ENCODE results near the gene MYL3.

The MYL3 gene

GRCh38 chr3:46899151-46900006, 36.1 kb upstream of the MYL3 start:
- DNase-seq = no peak

DNA sequence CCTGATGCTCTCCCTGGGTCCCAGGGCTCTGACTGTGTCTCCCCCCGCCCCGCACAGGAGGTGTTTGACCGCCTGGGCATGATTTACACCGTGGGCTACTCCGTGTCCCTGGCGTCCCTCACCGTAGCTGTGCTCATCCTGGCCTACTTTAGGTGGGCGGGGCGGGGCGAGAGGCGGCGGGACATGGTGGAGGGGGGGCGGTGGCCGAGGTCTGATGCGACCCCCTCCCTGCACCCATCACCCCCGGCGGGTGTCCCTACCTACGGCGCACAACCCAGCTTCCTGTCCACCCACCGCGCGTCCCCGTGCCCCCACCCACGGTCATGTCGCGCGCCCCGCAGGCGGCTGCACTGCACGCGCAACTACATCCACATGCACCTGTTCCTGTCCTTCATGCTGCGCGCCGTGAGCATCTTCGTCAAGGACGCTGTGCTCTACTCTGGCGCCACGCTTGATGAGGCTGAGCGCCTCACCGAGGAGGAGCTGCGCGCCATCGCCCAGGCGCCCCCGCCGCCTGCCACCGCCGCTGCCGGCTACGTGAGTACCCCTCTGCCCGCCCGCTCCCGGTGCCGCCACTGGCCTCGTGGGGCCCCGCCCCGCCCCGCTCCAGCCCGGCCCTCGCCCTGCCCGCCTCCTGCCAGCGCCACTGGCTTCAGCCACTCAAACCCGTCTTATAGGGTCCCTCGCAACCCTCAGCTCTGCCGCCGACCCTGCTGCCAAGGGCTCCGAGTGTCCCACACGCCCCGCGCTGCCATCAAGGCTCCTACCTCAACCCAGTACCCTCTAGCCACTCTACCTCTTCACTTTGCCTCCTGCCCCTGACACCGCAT, 35.3 kb upstream of the MYL3 start:
- DNase-seq = no peak

GRCh38 chr3:46897829-46898320, 34.6 kb upstream of the MYL3 start:
- DNase-seq = no peak

- DNase-seq = no peak
Observed at GRCh38 chr3:46897031-46897430, 33.8 kb upstream of the MYL3 start.

GRCh38 chr3:46896386-46896785, 33.1 kb upstream of the MYL3 start:
- no peak for DNase-seq

DNA sequence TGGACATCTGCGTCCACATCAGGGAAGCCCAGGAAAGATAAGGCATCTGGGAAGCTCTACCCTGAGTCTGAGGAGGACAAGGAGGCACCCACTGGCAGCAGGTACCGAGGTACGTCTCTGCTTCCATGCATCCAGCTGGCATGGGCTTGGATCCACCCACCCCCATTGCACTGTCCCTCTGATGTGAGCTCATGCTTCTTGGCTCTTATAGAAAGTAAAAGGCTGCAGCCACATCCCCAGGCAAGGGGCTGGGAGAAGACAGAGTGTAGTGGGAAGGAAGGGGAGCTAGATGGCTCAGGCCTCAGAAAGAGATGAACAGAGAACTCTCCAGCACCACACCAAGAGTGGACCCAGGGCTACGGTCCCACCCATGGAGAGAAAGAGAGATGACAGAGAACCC, 32.5 kb upstream of the MYL3 start:
- no peak for DNase-seq

DNA sequence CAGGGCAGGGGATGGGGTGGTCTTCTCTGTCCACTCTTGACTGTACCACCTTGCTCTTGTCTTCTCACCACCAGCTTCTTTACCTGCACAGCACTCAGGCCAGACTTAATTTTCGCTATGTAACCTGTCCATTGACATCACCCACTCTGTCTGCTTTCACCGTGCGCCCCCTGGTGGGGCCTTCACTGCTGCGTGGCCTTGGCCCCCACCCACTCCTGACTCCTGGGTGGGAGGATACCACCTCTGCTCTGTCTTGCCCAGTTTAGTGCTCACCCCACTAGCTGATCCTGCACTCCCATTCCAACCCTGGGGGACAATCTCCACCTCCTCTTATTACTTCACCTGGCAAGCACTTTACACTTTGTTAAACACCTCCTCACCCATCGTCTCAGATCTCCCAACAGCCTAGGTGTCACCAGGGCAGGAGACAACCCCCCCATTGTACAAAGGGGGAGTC, 32.0 kb upstream of the MYL3 start:
- DNase-seq = no peak

DNA sequence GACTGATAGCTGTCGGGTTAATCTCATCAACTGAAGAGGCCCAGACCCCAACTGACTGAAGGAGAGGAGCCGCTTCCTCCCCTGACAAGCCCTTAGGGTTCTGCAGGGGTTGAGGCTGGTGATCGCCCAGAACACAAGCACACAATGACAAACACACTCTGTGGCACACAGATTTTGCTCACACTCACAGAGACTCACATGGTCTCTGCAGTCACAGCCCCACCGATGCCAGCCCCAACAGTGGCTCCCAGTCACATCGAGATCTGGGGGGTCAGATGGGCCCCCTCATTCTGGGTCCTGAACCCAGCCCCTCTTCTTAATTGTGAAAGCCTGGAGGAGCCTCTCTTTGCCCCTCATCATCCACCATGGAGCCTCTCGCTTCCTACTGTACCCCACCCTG, 31.0 kb upstream of the MYL3 start:
- no peak for DNase-seq

DNA sequence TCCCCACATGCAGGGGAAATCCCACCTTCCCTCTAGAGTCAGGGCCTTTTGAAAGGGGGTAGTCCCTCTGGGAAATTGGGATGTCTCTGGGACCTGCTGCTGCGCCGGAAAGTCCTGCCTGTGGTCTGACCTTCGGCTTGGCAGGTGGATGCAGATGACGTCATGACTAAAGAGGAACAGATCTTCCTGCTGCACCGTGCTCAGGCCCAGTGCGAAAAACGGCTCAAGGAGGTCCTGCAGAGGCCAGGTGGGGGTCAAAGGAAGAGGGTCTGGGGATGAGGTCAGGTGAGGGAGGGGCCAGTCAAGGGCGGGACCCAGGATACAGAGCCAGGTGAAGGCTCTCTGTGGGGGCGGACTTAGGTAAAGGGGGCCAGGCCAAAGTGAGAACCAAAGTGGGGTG, 30.5 kb upstream of the MYL3 start:
- no peak for DNase-seq

DNA sequence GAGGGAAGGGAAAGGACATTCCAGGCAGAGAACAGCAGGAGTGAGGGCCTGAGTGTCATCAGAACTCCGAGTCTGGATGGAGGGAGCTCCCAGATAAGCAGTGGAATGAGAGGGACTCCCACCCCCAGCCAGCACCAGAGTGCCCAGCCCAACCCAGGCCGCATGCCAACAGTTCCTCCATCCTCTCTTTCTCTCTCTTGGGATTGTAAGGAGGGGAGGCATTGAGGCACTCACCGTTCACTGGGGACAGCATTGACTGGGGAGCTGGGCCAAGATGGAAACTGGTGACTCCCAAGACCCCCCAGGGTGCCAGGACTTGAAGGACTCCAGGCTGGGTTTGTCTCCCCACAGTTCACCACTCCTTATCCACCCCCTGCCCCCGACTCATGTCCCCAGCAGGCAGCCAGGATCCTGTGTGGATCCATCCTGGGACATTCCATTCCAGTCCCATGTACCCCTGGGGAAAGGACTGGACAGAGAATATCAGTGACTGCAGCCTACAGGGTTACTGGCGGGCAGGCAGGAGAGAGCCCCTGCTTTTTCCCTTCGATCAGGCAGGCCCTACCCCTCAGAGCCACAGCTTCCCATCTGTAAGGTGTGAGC, 30.0 kb upstream of the MYL3 start:
- DNase-seq = no peak

- no peak for DNase-seq
Observed at GRCh38 chr3:46892285-46893145, 29.3 kb upstream of the MYL3 start.

GRCh38 chr3:46891132-46891531, 27.9 kb upstream of the MYL3 start:
- no peak for DNase-seq

DNA sequence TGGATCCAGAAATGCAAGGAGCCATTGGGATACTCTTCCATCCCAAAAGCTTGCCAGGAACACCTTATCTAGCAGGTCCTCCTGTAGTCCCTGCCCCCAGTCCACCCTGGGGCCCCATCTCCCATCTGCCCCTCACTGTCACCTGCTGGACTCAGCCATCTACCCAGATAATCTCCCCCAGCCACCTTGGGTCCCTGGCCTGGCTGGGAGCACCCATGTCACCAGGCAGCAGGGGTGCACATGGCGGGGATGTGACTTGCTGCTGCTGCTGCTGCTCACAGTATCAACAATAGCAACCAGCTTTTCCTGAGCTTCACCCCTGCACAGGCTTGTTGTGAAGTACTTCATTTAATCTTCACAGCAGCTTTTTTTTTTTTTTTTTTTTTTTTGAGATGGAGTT, 26.9 kb upstream of the MYL3 start:
- no peak for DNase-seq

GRCh38 chr3:46889381-46890110, 26.3 kb upstream of the MYL3 start:
- no peak for DNase-seq

DNA sequence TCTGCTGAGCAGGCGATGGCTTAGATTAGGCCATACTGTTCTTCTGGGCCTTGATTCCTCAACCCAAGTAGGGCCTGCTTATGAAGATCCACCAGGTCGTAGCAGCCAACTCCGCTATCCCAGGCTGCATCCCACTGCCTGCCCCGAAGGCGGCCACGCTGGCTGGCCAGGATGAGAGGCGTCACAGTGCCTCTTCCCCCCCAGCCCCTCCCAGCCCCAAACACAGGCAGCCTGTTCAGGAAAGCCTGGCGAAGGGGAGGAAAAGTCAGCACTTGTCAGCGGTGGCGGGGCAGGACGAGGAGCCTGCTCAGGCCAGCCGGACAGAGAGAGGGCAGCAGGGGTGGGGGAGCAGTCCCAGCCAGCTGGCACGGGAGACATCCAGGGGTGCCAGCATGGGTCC, 25.5 kb upstream of the MYL3 start:
- no peak for DNase-seq

DNA sequence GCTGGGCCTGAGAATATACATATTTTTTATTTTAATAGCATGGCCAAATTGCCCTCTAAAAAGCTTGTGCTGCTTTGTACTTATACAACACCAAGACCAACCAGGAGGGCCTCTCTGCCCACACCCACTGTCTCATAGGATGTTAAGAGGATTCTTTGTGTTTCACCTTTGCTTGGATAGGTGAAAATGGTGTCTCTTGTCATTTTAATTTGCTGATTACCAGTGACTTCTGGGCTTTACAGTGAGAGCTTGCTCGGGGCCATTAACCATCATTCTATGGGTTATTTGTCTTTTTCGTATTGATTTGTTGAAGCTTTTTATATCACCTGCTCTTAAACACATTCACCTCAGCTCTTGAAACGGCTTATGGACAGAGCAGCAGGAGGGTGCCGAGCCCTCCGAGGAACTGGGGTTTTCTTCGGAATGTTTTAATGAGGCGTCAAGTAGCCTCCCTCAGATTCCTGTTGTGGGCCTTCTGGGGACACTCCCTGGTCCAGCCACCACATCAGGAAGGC, 24.8 kb upstream of the MYL3 start:
- DNase-seq = no peak

GRCh38 chr3:46885612-46886011, 22.4 kb upstream of the MYL3 start:
- no peak for DNase-seq

- no peak for DNase-seq
Observed at GRCh38 chr3:46884929-46885328, 21.7 kb upstream of the MYL3 start.

- DNase-seq = no peak
Observed at GRCh38 chr3:46884427-46884826, 21.2 kb upstream of the MYL3 start.

- no peak for DNase-seq
Observed at GRCh38 chr3:46883830-46884185, 20.6 kb upstream of the MYL3 start.

DNA sequence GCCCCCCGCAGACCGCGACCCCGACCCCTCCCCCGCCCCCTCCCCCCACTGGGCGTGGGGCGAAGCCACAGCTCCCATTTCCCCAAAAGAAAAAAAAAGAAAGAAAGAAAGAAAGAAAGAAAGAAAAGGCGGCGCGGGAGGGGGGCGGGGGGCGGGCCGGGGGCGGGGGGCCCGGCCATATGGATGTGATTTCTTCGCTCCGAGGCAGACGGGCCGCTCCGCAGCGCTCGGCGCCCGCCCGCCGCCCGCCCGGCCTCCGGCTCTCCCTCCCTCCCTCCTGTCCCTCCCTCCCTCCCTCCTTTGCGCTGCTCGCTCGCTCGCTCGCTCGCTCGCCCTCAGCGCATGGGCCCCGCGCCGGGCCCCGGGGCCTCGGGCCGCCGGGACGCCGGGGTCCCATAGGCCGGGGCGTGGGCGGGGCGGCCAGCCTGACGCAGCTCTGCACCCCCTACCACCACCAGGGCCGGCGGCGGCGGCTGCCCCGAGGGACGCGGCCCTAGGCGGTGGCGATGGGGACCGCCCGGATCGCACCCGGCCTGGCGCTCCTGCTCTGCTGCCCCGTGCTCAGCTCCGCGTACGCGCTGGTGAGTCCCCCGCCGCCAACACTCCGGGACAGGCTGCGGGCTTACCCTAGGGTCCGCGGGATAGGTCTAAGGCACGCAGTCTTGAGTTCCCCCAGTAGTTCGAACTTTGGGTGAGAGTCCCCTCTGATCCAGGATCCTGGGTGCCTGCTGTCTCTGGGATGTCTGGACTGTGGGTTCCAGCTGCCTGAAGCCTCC, 20.0 kb upstream of the MYL3 start:
- no peak for DNase-seq

All from NCI-H1694 treated with DMSO at 0.1 percent for 48 hours (cell line).